Measurements from ENCODE around the gene SLC23A1.

GRCh38 chr5:139396691-139397090 lies 13.6 kb upstream of the SLC23A1 start:
- no peak for TF ChIP-seq MAX (IDR thresholded peaks at IDR 0.05)
- no peak for TF ChIP-seq TEAD4 (IDR thresholded peaks at IDR 0.05)
- no peak for TF ChIP-seq REST (IDR thresholded peaks at IDR 0.05; ENCODE audit: low read depth)
- TF ChIP-seq TAF1 (IDR thresholded peaks at IDR 0.05; ENCODE audit: low read depth): no peak
- TF ChIP-seq CEBPB (IDR thresholded peaks at IDR 0.05): no peak
- TF ChIP-seq CREB1 (IDR thresholded peaks at IDR 0.05; ENCODE audit: low read depth): no peak
- no peak for TF ChIP-seq TCF12 (IDR thresholded peaks at IDR 0.05; ENCODE audit: low read depth)
- TF ChIP-seq EGR1 (IDR thresholded peaks at IDR 0.05): no peak

All from Ishikawa (cell line).